HFF-Myc (cell line): ENCODE data around the gene MORN4.

ENCODE experiments used
- DNase-seq: peaks from one replicate; pipeline ENCODE4 v3.0.0-alpha.2; 2011; ENCODE audit warnings: low read depth; ENCODE audit errors: extremely low read depth
- H3K4me3 ChIP-seq: replicated peaks from 2 replicates; pipeline ENCODE4 v1.5.1; 2011; ENCODE audit warnings: low read depth, mild to moderate bottlenecking, control low read depth, low read length
- CTCF ChIP-seq: IDR thresholded peaks from 2 replicates; pipeline ENCODE4 v1.5.1; 2012; ENCODE audit warnings: mild to moderate bottlenecking, low read depth, low read length, control low read depth; ENCODE audit errors: missing control alignments

The MORN4 gene

GRCh38 chr10:97573021-97573420 is 60.3 kb downstream of the MORN4 start:
- DNase-seq = no peak
- H3K4me3 ChIP-seq = no peak overlapping the region
- TF ChIP-seq CTCF = no peak

- no peak within 1 kb of the TSS for H3K4me3 ChIP-seq
- no peak for DNase-seq
- TF ChIP-seq CTCF = peak; percentile 96
Measured at GRCh38 chr10:97572214-97572989, 60.9 kb downstream of the MORN4 start, which contains the start of gene ANKRD2. TSS of gene ANKRD2 (plus strand) at chr10:97572779. CDS start at chr10:97572789, 10 bp downstream.

GRCh38 chr10:97571622-97572021 is 61.7 kb downstream of the MORN4 start:
- DNase-seq = no peak
- TF ChIP-seq CTCF = no peak

GRCh38 chr10:97570789-97571471 is 62.4 kb downstream of the MORN4 start:
- H3K4me3 ChIP-seq = no peak overlapping the region
- TF ChIP-seq CTCF = no peak
- no peak for DNase-seq

More at GRCh38 chr10:97571622-97572021, 61.7 kb downstream of the MORN4 start:
- H3K4me3 ChIP-seq = no peak overlapping the region

GRCh38 chr10:97570146-97570788 is 63.0 kb downstream of the MORN4 start:
- TF ChIP-seq CTCF = no peak
- no peak for DNase-seq
- no peak overlapping the region for H3K4me3 ChIP-seq

GRCh38 chr10:97567891-97568290 is 65.4 kb downstream of the MORN4 start:
- DNase-seq = no peak
- H3K4me3 ChIP-seq = no peak overlapping the region
- no peak for TF ChIP-seq CTCF
